Astrocyte (in vitro differentiated cells and primary cell): ENCODE data around the gene CHST11.

Source experiments
- CTCF ChIP-seq: IDR thresholded peaks from 2 replicates; pipeline ENCODE4 v1.5.1; 2011; ENCODE audit warnings: low read depth, mild to moderate bottlenecking, inconsistent platforms, low read length, moderate library complexity; ENCODE audit not compliant: insufficient read depth
- EZH2 ChIP-seq: IDR thresholded peaks from 2 replicates; pipeline ENCODE4 v1.6.1; 2012; ENCODE audit warnings: mild to moderate bottlenecking, low read length, inconsistent platforms; ENCODE audit not compliant: insufficient read depth

- no peak for TF ChIP-seq CTCF
- TF ChIP-seq EZH2, result no peak
Measured at GRCh38 chr12:104693493-104693892, 236.7 kb downstream of the CHST11 start.
